Activated CD8-positive, alpha-beta memory T cell treated with anti-CD3 and anti-CD28 coated beads, Interleukin-2, amount 50 U/mL, for 24 hours (primary cell): ENCODE data around the gene CWC27.

Experiments
- DNase-seq: peaks from one replicate; pipeline ENCODE4 v3.0.0-alpha.2; 2020; ENCODE audit errors: extremely low read depth

The CWC27 gene

GRCh38 chr5:64977779-64978178 is 209.0 kb downstream of the CWC27 start:
- no peak for DNase-seq

GRCh38 chr5:64978546-64978945 is 209.8 kb downstream of the CWC27 start:
- DNase-seq = no peak

GRCh38 chr5:64979531-64979930 is 210.8 kb downstream of the CWC27 start:
- DNase-seq = no peak

GRCh38 chr5:64980176-64980575 is 211.4 kb downstream of the CWC27 start:
- no peak for DNase-seq

- no peak for DNase-seq
These were observed 219.0 kb downstream of the CWC27 start for GRCh38 chr5:64987768-64988167.

- no peak for DNase-seq
These were observed 240.5 kb downstream of the CWC27 start for GRCh38 chr5:65009207-65009606.

GRCh38 chr5:65010841-65011240 is 242.1 kb downstream of the CWC27 start:
- no peak for DNase-seq

- DNase-seq = no peak
These were observed 243.7 kb downstream of the CWC27 start for GRCh38 chr5:65012301-65012892.

GRCh38 chr5:65013166-65013565 is 244.4 kb downstream of the CWC27 start:
- DNase-seq = no peak

- no peak for DNase-seq
These were observed 246.0 kb downstream of the CWC27 start for GRCh38 chr5:65014769-65015168.

GRCh38 chr5:65015767-65016166 is 247.0 kb downstream of the CWC27 start:
- no peak for DNase-seq

GRCh38 chr5:65017636-65018035 is 248.9 kb downstream of the CWC27 start:
- no peak for DNase-seq

- no peak for DNase-seq
These were observed 250.0 kb downstream of the CWC27 start for GRCh38 chr5:65018763-65019162.

- DNase-seq = no peak
These were observed 251.8 kb downstream of the CWC27 start for GRCh38 chr5:65020492-65020891.

- no peak for DNase-seq
These were observed 252.9 kb downstream of the CWC27 start for GRCh38 chr5:65021527-65022226.

- DNase-seq = no peak
These were observed 254.2 kb downstream of the CWC27 start for GRCh38 chr5:65022932-65023331.

GRCh38 chr5:65024681-65025080 is 256.0 kb downstream of the CWC27 start:
- no peak for DNase-seq

GRCh38 chr5:65026816-65027548 is 258.3 kb downstream of the CWC27 start:
- DNase-seq = no peak

GRCh38 chr5:65029178-65029577 is 260.4 kb downstream of the CWC27 start:
- DNase-seq = no peak

GRCh38 chr5:65030056-65030455 is 261.3 kb downstream of the CWC27 start:
- no peak for DNase-seq

GRCh38 chr5:65032250-65032649 is 263.5 kb downstream of the CWC27 start:
- no peak for DNase-seq

- no peak for DNase-seq
These were observed 265.5 kb downstream of the CWC27 start for GRCh38 chr5:65034029-65034812.
